GM19395 (cell line): ENCODE measurements around the gene RBM19.

Experiments
- ATAC-seq: cut with Tn5 transposase; IDR thresholded peaks from one replicate; pipeline ENCODE4 v1.9.1; 2021; ENCODE audit warnings: mild to moderate bottlenecking, moderate library complexity; ENCODE audit not compliant: unreplicated experiment

The RBM19 gene

DNA sequence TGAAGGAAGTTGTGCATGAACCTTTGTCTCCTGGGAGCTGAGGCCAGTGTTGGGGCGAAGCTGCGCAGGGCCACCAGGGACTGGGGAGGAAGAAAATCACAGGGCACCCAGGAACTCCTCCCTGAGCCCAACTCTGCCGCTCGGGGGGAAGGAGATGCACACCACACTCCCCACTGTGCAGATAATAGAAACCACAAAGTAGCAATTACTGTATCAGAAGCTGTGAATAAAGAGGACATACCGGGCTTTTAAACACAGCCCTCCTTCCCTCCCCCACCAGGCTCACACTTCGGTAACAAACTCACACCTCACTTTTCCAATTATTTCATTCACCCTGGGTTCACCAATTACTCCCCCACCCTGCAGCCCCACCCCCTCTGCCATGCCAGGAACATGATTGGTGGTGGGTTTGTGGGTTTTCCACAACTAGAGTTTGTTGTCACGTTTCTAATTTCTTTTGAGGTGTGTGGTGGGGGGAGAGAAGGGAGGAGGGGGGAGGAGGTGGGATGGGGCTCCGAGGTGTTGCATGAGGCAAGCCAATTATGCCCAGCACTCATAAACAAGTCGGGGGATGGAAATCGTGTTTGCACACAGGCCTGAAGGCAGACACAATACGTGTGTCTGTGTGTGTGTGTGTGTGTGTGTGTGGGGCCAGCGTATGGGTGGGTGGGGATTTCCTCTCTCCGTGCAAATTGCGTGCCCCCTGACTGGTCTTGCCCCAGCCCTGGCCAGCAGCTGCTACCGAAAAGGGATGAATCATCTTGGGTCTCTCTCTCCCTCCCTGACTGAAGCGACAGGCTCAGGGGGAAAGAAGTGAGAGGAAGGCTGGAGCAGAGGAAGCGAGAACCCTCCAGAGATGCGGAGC is 103.3 kb downstream of the RBM19 start:
- no peak for ATAC-seq

DNA sequence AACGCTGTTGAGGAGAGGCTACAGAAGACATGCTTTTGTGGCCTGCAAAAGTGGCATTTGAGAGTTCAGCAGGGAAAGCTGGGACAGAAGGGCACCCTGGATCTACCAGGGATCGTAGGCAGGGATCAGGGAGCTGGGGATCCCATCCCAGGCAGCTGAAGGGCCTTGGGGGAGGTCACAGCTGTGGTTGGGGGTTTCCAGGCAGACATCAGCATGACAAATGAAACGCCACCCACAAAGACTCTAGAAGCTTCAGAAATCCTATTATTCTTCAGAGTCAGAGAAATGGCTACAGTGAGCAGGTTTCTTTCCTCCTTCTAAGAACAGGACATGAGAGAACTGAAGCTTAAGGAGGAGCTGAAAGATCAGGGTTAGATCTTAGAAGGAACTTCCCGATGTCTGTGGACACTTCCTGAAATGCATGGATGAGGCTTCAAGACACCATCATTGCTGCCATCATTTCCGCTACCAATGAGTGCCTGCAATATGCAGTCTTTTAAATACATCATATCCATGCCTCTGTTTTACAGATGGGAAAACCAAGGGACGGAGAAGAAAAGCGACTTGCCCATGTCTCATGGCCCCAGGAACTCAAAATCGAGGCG is 104.3 kb downstream of the RBM19 start:
- ATAC-seq, result no peak

DNA sequence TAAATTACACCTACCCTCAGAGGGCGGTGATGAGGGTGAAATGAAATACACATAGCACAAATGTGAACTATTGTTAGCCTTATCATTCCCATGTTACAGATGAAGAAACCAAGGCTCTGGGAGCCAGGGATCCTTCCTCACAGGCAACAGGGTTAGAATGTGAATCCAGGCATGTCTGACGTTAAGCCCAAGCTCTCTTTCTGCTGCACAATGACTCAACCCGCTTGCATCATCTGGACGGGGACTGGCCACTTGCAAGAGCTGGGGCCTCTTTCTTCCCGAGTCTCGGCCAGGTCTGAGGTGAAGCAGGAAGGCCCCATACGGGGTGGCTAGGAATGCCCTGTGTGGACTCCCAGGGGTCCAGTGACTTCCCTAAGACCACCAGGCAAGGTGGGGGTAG is 105.2 kb downstream of the RBM19 start:
- ATAC-seq, result no peak

DNA sequence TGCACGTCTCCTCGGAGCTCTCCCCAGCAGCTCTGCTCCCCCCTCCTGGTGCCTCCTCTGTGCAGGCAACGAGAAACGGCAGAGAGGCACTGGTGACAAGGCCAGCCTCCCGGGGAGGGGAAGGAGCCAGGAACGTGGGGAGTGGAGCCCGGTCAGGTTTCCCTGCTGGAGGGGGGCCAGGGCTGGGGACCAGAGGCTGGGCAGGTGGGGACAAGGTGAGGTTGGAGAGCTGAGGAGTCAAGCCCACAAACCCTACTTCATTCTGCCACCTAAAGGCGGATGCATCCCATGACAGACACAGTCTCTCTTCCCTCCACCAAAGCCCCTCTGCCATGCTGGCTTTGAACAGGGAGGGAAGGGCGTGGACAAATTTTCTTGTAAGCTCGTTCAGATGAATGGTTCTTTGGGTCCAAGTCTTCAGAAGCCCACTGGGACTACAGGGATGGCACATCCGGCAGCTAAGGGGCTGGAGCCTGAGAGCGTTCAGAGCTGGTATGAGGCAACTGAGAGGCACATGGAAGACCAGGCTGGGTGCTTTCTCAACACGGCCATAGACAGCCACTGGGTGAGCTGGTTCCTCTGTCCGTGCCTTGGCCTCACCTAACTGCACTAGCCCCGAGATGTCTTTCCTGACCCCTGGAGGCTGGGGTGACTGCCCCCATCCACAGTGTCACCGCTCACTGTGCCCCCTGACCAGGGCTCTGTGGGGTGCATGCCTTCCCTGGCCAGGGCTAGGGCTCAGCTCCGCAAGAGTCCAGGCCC is 105.9 kb downstream of the RBM19 start:
- ATAC-seq, result no peak

DNA sequence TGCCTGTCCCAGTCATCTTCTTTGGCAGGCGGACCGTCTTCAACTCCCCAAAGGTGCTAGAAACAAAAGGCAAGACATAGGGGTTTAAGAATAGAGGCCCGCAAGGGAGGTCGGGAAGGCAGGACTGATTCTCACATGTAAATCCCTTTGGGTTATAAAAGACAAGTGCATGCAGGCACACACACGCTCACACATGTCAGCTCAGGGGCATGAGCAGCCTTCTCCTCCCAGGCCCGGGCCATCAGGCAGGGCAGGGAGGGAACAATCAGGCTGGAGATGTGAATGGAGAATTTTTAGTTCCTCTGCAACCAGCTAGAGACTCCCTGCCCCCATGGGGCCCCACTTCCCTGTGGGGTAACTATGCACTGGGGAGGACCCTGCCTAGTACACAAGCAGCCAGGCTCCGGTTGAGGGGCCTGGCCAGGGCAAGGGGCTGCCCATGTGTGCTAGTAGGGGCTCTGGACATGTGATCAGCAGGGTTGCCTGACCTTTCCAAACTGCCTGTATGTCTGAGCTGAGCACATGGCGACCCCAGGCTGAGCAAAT is 107.2 kb downstream of the RBM19 start:
- ATAC-seq, result no peak

DNA sequence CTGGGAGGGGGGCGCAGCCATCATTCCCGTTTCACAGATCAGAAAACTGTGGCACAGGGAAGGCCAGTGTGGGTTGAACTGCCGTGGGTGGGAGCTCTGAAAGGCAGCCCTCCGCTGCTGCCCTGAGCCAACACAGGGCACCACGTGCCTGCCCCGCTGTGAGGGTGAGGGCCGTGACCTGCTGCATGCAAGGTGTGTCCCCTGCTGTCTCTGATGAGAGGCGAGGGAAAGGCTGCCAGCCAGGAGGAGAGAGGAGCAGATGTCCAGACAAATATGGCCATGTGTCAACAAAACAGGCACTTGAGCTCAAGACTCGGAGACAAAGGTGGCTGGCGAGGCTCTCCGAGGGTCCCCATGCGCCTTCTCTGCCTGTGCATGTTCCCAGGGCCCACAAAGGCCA is 108.8 kb downstream of the RBM19 start:
- ATAC-seq, result no peak

DNA sequence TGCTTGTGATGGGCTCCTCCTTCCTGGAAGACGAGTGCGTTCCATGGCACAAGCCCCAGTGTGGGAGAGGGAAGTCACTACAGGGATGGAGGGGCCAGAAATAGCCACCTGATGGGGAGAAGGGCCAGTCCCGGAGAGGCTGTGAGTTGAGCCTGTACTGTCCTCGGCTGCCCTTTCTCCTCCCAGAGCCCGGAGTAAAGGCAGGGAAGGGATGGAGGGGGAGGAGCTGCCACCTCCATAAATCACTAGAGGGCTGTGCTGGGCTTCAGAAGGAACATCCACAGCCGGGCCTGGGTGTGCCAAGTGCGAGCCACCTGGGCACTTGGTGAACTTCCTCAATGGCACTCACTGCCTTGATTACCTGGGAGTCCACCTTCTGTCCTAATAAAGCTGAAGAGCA is 110.1 kb downstream of the RBM19 start:
- ATAC-seq, result no peak

DNA sequence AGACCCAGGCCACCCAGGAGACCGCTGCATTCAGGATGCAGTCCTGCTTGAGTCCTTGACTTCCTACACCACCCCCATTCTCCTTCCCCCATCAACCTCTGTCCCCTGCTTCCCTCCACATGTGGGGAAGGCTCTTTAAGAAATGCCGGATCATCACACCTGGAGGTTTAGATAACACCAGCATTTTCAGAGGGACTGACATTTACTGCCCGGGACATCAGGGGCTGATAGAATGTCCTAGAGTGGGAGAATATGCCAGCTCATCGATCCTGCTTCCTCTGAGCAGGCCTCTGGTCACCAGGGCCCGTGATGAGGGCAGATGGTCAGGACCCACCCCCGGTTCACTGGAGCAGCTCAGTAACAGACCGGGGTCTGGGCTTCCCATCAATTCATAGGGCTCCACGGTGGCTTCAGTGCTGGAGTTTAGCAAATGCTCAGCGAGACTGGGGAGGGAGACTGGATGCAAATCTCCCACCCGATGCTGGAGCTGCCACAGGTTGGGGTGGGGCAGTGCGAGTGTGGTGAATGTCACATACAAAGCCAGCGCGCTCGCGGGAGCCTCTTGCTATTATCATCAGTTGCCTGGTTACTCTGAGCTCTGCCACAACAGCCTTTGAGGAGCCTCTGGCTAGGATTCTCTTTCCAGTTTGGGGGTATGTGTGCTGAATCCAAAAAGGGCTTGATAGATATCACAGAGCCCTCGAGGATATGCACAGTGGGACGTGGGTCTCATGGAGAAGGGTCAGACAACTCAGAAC is 111.6 kb downstream of the RBM19 start:
- ATAC-seq, result no peak

DNA sequence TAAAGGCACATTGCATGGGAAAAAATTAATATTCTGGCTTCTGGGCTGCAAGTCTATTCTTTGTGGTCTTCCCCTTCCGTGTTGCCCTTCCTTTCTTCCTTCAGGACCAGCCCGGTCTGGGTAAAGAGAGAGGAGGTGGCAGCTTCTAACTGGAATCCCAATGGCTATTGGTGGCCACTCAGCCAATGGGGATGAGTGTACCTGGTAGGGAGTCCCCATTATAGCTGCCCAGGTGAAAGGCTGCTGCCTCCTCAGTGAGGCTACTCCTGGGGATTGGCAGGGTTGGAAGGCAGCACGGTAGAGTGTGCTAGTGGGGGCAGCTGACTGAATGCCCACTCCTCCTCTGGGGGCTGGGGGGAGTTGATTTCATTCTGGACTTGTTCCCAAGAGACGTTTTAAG is 112.6 kb downstream of the RBM19 start:
- ATAC-seq, result no peak

DNA sequence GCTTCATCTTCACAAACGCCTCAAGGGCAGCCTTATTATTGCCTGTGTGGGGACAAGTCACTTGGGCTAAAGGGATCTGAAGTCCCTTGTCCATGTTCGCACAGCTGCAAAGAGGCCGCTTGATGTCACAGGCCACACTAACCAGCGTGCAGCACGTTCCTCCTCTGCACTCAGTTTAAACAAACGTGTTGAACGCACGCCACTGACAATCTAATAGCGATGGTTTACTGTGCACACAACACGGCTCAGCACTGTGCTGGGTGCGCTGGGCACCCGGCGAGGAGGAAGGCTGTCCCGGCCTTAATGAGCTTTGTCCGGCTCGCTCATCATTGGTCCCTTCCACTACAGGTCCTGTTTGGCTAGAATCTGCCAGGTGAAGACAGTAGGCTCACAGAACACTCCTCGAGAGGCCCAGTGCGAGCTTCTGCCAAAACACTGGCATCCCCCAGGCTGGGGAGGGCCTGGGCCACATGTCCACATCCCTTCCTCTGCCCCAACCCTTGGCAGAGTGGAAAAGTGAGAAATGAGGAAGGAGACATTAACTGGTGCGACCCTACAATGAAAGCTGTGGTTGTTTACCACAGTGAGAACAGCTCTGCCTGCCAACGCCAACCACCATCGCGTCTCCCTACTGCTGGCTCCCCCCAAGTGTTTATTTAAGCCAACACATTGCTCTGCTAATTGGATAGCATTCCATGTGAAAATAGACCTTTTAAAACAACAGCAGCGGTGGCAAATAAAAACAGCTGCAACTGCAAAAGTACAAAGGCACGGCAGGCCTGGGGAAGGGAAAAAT is 113.2 kb downstream of the RBM19 start:
- ATAC-seq, result no peak

DNA sequence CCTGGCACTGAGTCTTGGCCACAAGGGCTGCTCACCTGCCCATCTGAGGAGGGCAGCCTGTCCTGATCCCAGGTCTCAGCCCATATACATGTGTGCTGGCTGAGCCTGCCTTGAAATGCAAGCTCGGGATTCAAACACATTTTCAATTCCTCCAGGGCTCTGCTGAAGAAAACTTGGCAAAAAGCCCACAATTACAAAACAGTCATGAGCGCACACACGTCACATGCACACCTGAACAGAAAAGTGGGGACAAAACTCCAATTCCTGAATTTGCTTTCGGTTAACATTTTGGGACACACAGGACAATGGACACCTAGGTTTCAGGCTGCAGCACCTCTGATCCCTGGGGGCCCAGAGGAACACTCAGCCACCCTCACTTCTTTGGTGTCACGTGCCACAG is 113.9 kb downstream of the RBM19 start:
- no peak for ATAC-seq

DNA sequence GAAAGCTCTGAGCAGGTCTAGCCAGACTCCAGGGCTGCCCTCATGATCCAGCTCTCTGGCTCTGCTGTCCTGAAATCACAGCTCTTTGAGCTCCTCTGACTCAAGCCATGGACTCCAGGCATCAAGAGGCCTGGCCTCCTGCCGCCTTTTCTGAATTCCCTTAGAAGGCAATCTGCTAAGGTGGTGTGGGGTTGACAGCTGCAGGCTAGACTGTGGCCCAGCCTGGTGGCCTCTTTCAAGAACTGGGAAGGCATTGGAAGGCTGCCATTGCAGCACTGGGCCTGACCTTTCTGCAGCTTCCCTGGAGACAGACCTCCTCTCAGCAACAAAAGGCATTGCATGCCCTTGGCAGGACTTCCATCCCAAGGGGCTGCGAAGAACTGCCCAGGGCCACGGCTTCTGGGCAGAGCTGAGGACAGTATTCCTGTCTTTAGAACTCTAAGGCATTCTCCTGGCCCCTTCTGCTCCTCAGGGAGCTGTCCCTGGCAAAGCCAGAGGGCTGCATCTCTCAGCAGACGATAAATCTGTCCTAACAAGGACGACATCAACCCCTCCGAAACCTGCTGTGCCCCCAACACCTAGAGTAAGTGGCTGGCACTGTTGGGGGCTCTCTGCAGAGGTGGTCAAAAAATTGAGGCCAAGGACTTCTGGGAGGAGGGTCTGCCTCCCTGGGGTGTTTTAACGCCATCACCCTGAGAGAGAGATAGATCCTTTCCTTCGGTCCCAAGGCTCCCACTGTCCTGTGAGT is 115.6 kb downstream of the RBM19 start:
- ATAC-seq, result no peak

DNA sequence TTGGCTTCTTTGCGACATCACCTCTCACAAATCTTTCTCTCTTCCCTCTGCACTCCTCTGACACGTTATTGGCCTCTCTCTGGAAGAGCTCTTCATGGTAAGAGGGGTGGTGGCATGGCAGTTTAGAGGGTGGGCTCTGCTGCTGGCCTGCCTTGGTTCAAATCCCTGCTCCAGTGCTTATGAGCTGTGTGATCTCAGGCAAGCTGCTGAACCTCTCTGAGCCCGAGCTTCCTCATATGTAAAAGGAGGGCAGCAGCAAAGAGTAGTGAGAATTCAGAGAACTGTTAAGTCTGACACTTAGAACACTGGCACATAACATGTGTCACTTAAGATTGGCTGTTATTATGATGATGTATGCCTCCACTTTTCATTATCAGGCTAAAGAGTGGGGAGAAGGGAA is 118.3 kb downstream of the RBM19 start:
- no peak for ATAC-seq

DNA sequence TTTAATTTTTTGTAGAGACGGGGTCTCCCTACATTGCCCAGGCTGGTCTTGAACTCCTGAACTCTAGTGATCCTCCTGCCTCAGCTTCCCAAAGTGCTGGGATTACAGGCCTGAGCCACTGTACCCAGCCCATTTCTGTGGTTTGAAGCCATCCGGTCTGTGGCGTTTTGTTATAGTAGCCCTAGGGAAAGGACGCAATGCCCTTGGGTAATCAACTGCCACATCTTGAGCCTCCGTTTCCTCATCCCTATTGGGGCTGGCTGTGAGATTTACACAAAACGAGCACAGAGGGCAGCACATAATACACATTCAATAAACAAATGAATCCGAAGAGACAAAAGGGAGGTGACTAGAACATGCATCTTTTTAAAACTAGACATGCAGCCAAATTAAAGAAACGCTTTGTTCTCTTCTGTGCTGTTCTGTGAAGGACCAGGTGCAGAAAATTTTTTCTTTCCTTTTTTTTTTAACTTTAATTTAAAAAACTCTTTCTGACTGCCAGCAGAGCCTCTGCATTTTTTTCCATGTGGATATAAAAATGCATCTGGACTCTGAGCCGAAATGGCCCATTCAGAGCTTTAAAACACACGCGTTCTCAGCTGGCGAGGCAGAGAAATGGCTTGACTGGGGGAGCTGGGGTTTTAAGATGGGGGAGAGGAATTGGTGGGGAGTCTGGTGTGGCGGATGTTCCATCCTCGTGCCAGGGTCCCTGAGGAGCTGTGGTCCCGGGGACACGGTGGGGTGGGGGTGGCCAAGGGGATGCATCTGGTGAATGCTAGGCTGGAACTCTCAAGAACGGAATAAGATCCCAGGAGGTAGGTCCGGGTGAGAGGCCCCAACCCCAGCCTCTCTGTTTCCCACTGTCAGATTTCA is 119.0 kb downstream of the RBM19 start:
- ATAC-seq, result no peak

DNA sequence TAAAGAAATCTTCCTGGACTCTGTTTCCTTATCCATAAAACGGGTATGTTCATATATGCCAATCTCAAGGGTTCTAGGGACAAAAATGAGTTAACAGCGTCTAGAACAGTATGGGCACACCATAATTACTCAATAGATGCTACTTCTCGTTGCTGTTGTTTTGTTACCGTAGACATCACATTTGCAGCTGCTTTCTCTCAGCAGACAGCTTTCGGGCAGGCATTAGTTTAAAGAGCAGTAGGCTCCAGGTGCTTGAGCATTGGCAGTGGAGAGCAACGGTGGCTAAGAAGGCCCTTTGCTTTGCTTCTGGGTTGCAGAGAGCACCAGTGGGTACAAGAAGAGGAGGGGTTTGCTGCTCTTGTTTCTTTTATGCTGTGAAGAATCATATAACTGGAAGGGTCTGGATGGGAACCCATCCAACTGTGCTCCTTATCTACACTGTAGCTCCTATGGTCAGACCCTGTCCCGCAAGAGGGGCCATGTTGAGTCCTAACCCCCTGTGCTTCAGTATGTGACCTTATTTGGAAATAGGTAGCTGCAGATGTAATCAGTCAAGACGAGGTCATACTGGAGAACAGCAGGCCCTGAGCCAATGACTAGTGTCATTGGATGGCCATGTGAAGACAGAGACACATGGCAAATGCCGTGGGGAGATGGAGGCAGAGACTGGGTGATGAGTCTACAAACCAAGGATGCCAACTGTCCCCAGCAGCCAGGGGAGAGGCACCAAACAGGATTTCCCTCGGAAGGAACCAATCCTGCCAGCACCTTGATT is 120.0 kb downstream of the RBM19 start:
- no peak for ATAC-seq

DNA sequence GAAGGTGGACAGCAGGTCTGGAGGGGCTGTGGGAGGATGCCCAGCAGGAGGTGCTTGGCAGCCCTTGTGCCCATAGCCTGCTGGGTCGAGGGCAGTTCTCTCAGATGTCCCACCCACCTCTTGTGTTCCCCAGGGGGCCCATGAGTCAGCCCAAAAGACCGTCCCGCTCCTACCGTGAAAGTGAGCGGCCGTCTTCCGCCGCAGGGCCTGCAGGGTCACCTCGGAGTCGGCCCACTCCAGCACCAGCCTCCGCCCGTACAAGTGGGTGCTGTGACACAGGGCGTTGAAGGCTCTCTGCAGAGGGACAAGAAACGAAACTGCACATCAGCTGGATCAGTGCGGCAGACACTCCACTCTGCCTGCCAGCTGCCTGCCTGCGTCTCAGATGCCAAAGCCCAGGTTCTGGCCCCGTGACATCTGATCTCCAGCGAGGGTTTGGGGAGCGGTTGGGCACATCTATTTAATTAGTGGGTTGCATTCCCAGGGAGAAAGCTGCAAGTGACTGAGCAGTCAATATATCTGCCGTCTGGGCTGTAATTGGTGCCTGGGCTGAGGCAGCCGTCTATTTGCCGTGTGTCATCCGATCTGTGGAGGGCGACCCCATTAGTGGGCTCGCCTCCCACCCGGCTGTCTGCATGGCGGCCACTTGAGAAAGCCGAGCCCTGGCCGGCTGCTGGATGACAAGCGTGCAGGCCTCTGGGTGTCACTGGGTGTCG is 121.5 kb downstream of the RBM19 start:
- ATAC-seq, result no peak

DNA sequence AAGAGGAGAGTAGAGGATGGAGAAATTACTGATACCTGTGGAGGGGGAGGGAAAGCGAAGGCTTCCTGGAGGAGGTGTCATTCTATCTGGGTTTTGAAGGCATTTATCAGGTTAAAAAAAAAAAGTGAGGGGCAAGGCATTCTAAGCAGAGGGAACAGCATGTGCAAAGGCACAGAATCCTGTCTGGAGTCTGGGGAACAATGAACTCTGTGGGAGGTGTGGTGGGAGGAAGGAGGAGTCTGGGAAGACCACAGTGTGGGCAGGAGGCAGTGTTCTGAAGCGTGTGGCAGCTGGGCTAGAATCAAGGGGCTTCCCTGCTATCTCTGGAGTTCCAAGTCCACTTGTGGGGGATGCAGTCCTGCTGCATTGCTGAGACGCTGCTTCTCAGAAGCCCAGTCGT is 123.4 kb downstream of the RBM19 start:
- ATAC-seq, result no peak
